Cardiac fibroblast (primary cell): Measurements from ENCODE around the gene ROCK1.

ENCODE experiments used
- DNase-seq, 2 donors: peaks; one replicate each; pipeline versions ENCODE4 v3.0.0 to v3.0.0-alpha.2; 2010; ENCODE audit warnings: low read depth in 2 of 2
- H3K4me3 ChIP-seq, 2 donors: replicated peaks in 1 of 2; 1 replicate in 1 of 2; 2 replicates in 1 of 2; pipeline ENCODE4 v1.5.1; 2011; ENCODE audit warnings: low read depth in 2 of 2, low read length in 2 of 2, mild to moderate bottlenecking in 2 of 2, moderate library complexity in 1 of 2
- CTCF ChIP-seq: IDR thresholded peaks from one replicate; pipeline ENCODE4 v1.5.1; 2011; ENCODE audit warnings: low read depth, mild to moderate bottlenecking, low read length, inconsistent platforms

The ROCK1 gene

DNA sequence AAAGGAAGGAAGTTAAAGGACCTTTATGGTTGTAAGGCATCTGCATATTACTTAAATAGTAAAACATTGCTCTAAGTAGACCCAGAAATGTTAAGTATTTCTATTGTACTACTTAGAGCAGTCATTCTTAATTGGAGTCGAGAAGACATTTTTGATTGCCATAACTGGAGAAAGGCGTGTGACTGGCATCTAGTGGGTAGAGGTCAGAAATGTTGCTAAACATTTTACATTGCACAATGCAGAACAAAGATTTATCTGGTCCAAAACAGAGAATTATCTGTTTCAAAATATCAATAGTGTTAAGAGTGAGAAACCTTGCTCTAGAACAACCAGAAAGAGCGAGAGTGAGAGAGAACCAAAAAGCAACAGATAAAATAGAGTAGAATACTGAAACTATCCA is 23.3 kb upstream of the ROCK1 start:
- TF ChIP-seq CTCF, result peak; percentile 17
- H3K4me3 ChIP-seq, result no peak overlapping the region
- DNase-seq, result peak; percentile 51 to 55

DNA sequence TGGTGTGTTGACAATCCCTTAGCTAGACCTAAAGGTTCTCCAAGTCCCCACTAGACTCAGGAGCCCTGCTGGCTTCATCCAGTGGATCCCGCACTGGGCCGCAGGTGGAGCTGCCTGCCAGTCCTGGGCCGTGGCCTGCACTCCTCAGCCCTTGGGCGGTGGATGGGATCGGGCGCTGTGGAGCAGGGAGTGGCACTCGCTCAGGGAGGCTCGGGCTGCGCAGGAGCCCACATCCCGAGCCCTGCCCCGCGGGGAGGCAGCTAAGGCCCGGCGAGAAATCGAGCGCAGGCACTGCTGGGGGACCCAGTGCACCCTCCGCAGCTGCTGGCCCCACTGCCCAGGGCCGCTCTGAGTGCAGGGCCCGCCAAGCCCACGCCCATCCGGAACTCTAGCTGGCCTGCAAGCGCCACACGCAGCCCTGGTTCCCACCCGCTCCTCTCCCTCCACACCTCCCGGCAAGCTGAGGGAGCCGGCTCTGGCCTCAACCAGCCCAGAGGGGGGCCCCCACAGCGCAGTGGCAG is 20.8 kb upstream of the ROCK1 start:
- H3K4me3 ChIP-seq, result no peak overlapping the region
- TF ChIP-seq CTCF, result no peak
- DNase-seq, result no peak

GRCh38 chr18:21131698-21132227 is 20.1 kb upstream of the ROCK1 start:
- no peak overlapping the region for H3K4me3 ChIP-seq
- TF ChIP-seq CTCF, result no peak
- DNase-seq, result no peak

DNA sequence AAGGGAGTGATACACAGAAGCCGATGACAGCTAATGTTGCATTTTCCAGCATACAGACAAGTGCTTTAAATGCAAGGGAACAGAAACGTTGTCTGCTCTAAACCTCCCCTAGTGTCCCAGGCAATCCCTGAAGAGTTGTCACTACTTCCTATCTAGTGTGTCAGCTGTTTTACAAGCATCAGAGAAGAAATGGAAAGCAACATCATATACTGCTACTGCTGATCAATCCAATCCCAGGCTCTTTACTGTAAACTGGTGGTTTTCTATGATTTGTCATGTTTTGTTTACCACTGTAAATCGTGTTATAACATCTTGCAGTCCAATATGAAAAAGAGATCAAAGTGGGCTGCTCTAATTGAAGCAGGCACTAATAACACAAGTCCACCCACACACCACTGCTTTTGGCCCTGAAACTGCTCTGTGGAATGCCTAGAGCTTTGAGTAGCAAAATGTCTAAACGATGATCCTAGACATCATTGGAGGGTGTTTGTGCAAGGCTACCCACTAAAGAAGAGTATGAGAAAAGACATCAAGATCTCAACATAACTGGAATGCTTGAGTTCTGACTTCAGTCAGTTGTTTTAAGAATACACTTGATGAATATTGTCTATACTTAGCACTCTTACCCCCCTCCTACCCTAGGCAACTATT is 18.1 kb upstream of the ROCK1 start:
- TF ChIP-seq CTCF, result no peak
- no peak overlapping the region for H3K4me3 ChIP-seq
- peak in 1 of 2 donors; percentile 41 for DNase-seq

DNA sequence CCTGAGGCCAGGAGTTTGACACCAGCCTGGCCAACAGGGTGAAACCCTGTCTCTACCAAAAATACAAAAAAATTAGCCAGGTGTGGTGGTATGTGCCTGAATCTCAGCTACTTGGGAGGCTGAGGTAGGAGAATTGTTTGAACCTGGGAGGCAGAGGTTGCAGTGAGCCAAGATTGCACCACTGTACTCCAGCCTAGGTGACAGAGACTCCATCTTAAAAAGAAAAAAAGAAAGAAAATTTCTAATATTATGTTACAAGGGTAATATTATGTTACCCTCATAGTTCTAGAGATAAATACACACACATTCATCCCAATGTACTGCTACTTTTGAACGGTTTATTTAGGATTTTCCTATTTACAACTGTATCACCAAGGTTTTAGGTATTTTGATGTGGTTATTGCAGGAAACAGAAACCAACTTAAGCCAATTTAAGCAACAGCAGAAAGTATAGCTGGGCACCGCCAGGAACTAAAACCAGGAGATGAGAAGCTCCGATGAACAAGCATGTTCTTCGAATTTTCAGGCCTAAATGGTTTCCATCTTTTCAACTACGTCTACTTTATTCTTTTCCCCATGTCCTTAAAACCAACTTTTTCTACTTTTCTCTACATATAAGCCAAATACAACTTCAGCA is 11.8 kb upstream of the ROCK1 start:
- no peak for DNase-seq
- no peak overlapping the region for H3K4me3 ChIP-seq
- no peak for TF ChIP-seq CTCF

- DNase-seq, result no peak
- TF ChIP-seq CTCF, result no peak
These were observed 7.2 kb upstream of the ROCK1 start for GRCh38 chr18:21118806-21119205.

More at GRCh38 chr18:21118806-21119205, 7.2 kb upstream of the ROCK1 start:
- H3K4me3 ChIP-seq, result no peak overlapping the region
